SK-N-SH treated with all-trans-retinoic acid at 6 μM for 48 hours (cell line): ENCODE measurements around the gene SDC1.

ENCODE experiments used
- ARNTL ChIP-seq: fragments of 450-650 bp; formaldehyde crosslinking; IDR thresholded peaks from 2 replicates; pipeline ENCODE4 v1.5.0; 2020; ENCODE audit warnings: low read depth, mild to moderate bottlenecking, moderate library complexity, borderline replicate concordance
- CSDC2 ChIP-seq: fragments of 250-450 bp; sonication (Bioruptor Pico); IDR thresholded peaks from 2 replicates; pipeline ENCODE4 v1.5.0; 2020; ENCODE audit warnings: mild to moderate bottlenecking, moderate library complexity
- OSR1 ChIP-seq: fragments of 250-450 bp; sonication (Bioruptor Pico); IDR thresholded peaks from 2 replicates; pipeline ENCODE4 v1.8.0; 2022; ENCODE audit warnings: moderate library complexity, mild to moderate bottlenecking, inconsistent platforms
- PATZ1 ChIP-seq: fragments of 250-450 bp; sonication (Bioruptor Pico); IDR thresholded peaks from 2 replicates; pipeline ENCODE4 v1.8.0; 2020; ENCODE audit warnings: mild to moderate bottlenecking, moderate library complexity, borderline replicate concordance
- POU6F1 ChIP-seq: fragments of 250-450 bp; sonication (Bioruptor Pico); IDR thresholded peaks from 2 replicates; pipeline ENCODE4 v1.8.0; 2021; ENCODE audit warnings: low read depth, mild to moderate bottlenecking, moderate library complexity, borderline replicate concordance
- PPARA ChIP-seq: fragments of 250-450 bp; sonication (Bioruptor Pico); IDR thresholded peaks from 2 replicates; pipeline ENCODE4 v1.5.0; 2020; ENCODE audit warnings: mild to moderate bottlenecking, borderline replicate concordance
- RARB ChIP-seq: fragments of 250-450 bp; sonication (Bioruptor Pico); IDR thresholded peaks from 2 replicates; pipeline ENCODE4 v1.8.0; 2021; ENCODE audit warnings: mild to moderate bottlenecking, moderate library complexity
- SNAI2 ChIP-seq: fragments of 250-450 bp; sonication (Bioruptor Pico); IDR thresholded peaks from 2 replicates; pipeline ENCODE4 v1.5.0; 2020; ENCODE audit warnings: mild to moderate bottlenecking, moderate library complexity
- TCF4 ChIP-seq: fragments of 250-450 bp; sonication (Bioruptor Pico); IDR thresholded peaks from 2 replicates; pipeline ENCODE4 v1.8.0; 2021; ENCODE audit warnings: mild to moderate bottlenecking, moderate library complexity, borderline replicate concordance
- TOX ChIP-seq: fragments of 250-450 bp; sonication (Bioruptor Pico); IDR thresholded peaks from 2 replicates; pipeline ENCODE4 v1.8.0; 2021; ENCODE audit warnings: mild to moderate bottlenecking, moderate library complexity, borderline replicate concordance
- ZFP3 ChIP-seq: fragments of 250-450 bp; sonication (Bioruptor Pico); IDR thresholded peaks from 2 replicates; pipeline ENCODE4 v1.5.0; 2020; ENCODE audit warnings: mild to moderate bottlenecking, moderate library complexity
- ZNF70 ChIP-seq: fragments of 450-650 bp; formaldehyde crosslinking; IDR thresholded peaks from 2 replicates; pipeline ENCODE4 v1.5.0; 2020; ENCODE audit warnings: mild to moderate bottlenecking, moderate library complexity
- ZNF8 ChIP-seq: fragments of 450-650 bp; formaldehyde crosslinking; IDR thresholded peaks from 2 replicates; pipeline ENCODE4 v1.5.0; 2020; ENCODE audit warnings: mild to moderate bottlenecking, moderate library complexity
- TF ChIP-seq, protein P1 (sequence below): fragments of 250-450 bp; sonication (Bioruptor Pico); IDR thresholded peaks from 2 replicates; pipeline ENCODE4 v1.5.1; 2020; ENCODE audit warnings: low read depth, mild to moderate bottlenecking, moderate library complexity

- TF ChIP-seq SNAI2 (CRISPR knock-in tag) (no peak), TCF4 (CRISPR knock-in tag) (no peak), PPARA (no peak), ZNF8 (CRISPR knock-in tag) (no peak), POU6F1 (CRISPR knock-in tag) (no peak), RARB (CRISPR knock-in tag) (no peak), TOX (CRISPR knock-in tag) (no peak), PATZ1 (CRISPR knock-in tag) (no peak), ARNTL (no peak), ZNF70 (CRISPR knock-in tag) (no peak), OSR1 (CRISPR knock-in tag) (no peak), CSDC2 (CRISPR knock-in tag) (no peak), ZFP3 (CRISPR knock-in tag) (no peak)
- TF ChIP-seq, protein P1, sequence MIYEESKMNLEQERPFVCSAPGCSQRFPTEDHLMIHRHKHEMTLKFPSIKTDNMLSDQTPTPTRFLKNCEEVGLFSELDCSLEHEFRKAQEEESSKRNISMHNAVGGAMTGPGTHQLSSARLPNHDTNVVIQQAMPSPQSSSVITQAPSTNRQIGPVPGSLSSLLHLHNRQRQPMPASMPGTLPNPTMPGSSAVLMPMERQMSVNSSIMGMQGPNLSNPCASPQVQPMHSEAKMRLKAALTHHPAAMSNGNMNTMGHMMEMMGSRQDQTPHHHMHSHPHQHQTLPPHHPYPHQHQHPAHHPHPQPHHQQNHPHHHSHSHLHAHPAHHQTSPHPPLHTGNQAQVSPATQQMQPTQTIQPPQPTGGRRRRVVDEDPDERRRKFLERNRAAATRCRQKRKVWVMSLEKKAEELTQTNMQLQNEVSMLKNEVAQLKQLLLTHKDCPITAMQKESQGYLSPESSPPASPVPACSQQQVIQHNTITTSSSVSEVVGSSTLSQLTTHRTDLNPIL, result no peak
These were observed 7.9 kb upstream of the SDC1 start for GRCh38 chr2:20232837-20233207.
